Measurements from ENCODE around the gene ANGPTL2. TPM values are rescaled to one million over a fixed set of nuclear protein-coding genes. Genes with fewer than 3 reads are reported as not detected.

ANGPTL2 gene
- total and polyA plus RNA-seq, 4 donors: 13.4 to 51.2 (median 40.7) TPM

DNA sequence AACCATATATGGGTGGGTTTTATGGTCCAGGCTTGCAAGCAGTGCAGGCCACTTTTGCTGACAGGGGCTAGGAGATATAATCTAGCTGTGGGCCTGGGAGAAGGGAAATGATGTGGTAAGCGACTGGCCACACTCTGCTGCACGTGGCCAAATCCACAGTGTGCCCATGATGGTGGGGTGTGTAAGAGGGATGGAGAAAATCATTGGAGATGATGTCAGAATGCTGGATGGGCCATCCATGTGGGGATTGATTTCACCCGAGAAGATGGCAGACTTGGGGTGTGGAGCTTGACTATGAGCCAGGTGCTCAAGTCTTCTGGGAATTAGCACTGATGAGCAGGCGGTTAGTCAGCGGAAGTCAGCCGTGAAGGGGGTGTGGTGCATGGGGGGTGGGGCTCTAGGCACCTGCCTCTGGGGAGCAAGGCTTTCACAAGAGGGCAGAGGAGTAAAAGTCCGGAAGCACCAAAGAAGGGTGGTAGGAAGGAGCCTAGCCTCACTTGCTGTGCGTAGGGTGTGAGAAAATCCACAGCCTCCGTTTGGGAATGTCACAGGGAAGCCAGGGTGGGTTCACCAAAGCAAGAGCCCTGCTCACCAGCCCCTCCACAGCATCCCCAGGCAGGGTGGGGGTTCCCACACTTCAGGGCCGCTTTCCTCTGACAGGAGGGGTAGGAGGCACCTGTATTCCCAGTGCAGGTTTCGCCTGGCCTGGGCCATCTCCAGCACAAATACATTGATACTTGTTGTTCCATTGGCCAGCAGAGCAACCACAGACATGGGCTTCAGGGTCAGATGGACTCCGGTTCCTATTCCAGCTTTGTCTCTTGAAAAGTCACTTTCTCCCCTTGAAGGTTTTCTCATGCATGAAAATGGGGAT lies 44.5 kb upstream of the ANGPTL2 start:
- peak in 1 of 2 donors; percentile 68 for DNase-seq
- intact Hi-C loops (cut with DNase I): no loop called here
- Histone ChIP-seq H3K4me1 (ENCODE audit: control insufficient read depth in 1 of 2, insufficient read depth in 2 of 2, low read length in 2 of 2) (no peaks in the 10 kb centered on the region), H3K36me3 (ENCODE audit: control insufficient read depth in 1 of 2, insufficient read depth in 2 of 2, low read length in 1 of 2) (no peaks in the 10 kb centered on the region), H3K27me3 (ENCODE audit: control insufficient read depth in 1 of 2, insufficient read depth in 2 of 2, low read length in 1 of 2) (no peaks in the 10 kb centered on the region), H3K27ac (ENCODE audit: low read depth in 1 of 2, low read length in 2 of 2) (no peak overlapping the region), H3K9me3 (ENCODE audit: control insufficient read depth, low read length) (no peaks in the 10 kb centered on the region), H3K4me3 (ENCODE audit: low read length in 2 of 2) (no peak overlapping the region)
- 94 to 95% methylated on average over 12 of the region's 12 CpGs for WGBS, 2 donors
- no peak for ATAC-seq (ENCODE audit: low FRiP score)

DNA sequence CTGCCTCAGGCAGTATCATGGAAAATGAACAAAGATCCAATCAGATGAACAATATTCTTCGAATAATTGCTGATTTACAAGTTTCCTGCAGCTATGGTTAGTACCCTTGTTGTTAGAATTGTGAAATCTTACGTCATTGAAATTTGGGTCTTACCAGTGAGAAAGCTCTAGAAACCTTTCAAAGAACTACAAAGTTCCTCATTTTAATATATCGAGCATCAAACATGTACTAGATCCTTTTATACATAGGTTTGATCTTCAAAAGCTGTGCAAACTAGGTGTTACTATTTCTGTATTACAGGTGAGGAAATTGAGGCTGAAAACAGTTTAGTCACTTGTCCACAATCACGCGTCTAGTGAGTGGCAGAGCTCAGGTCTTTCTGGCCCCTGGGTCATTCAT lies 43.7 kb upstream of the ANGPTL2 start:
- Histone ChIP-seq H3K4me1 (ENCODE audit: control insufficient read depth in 1 of 2, insufficient read depth in 2 of 2, low read length in 2 of 2) (no peaks in the 10 kb centered on the region), H3K36me3 (ENCODE audit: control insufficient read depth in 1 of 2, insufficient read depth in 2 of 2, low read length in 1 of 2) (no peaks in the 10 kb centered on the region), H3K9me3 (ENCODE audit: control insufficient read depth, low read length) (no peaks in the 10 kb centered on the region), H3K4me3 (ENCODE audit: low read length in 2 of 2) (no peak overlapping the region), H3K27ac (ENCODE audit: low read depth in 1 of 2, low read length in 2 of 2) (no peak overlapping the region), H3K27me3 (ENCODE audit: control insufficient read depth in 1 of 2, insufficient read depth in 2 of 2, low read length in 1 of 2) (no peaks in the 10 kb centered on the region)
- 91 to 94% methylated on average over 5 of the region's 5 CpGs for WGBS, 2 donors
- DNase-seq (no peak), ATAC-seq (ENCODE audit: low FRiP score) (no peak)
- intact Hi-C loops (cut with DNase I): no loop called here

DNA sequence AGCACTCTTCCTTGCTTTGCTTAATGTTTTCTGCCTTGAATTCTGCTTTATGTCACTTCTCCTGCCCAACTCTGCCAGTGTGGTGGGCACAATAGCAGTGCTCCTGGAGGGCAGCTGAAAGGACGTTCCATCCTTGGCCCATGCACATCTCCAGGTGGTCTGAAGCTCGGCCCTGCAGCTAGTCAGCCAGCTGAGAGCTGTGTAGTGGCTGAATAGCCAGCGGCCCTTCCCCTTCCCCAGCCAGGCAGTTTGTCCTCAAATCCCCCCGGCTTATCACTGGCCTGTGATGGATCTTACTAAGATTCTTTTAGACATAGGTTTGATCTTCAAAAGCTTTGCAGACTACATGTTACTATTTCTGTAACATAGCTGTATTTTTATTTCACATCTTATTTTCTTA lies 42.7 kb upstream of the ANGPTL2 start:
- H3K4me3 ChIP-seq (ENCODE audit: low read length in 2 of 2): no peak overlapping the region
- intact Hi-C loops (cut with DNase I): no loop called here
- no peaks in the 10 kb centered on the region for H3K27me3 ChIP-seq (ENCODE audit: control insufficient read depth in 1 of 2, insufficient read depth in 2 of 2, low read length in 1 of 2)
- no peaks in the 10 kb centered on the region for H3K4me1 ChIP-seq (ENCODE audit: control insufficient read depth in 1 of 2, insufficient read depth in 2 of 2, low read length in 2 of 2)
- DNase-seq (no peak), ATAC-seq (ENCODE audit: low FRiP score) (no peak)
- no peaks in the 10 kb centered on the region for H3K9me3 ChIP-seq (ENCODE audit: control insufficient read depth, low read length)
- 77 to 80% methylated on average over 4 of the region's 4 CpGs for WGBS, 2 donors
- no peak overlapping the region for H3K27ac ChIP-seq (ENCODE audit: low read depth in 1 of 2, low read length in 2 of 2)
- no peaks in the 10 kb centered on the region for H3K36me3 ChIP-seq (ENCODE audit: control insufficient read depth in 1 of 2, insufficient read depth in 2 of 2, low read length in 1 of 2)

DNA sequence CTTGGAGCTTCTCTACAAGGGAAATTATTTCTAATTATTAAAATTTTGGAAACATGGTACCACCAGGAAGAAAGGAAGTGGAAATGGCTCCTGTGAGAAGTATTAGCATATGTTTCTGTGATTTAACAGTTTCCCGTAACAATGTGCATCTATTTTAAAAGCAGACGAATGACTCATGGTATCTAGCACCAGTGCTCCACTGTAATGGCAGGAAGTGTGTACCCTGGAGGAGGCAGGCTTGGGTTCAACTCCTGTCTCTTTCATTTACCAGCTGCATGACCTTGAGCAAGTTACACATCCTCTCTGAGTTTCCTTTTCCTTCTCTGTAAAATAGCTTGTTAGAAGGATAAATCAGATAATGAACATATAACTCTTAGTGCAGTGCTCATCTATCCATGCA lies 41.0 kb upstream of the ANGPTL2 start:
- intact Hi-C loops (cut with DNase I): no loop called here
- Histone ChIP-seq H3K27ac (ENCODE audit: low read depth in 1 of 2, low read length in 2 of 2) (no peak overlapping the region), H3K4me1 (ENCODE audit: control insufficient read depth in 1 of 2, insufficient read depth in 2 of 2, low read length in 2 of 2) (no peaks in the 10 kb centered on the region), H3K36me3 (ENCODE audit: control insufficient read depth in 1 of 2, insufficient read depth in 2 of 2, low read length in 1 of 2) (no peaks in the 10 kb centered on the region), H3K9me3 (ENCODE audit: control insufficient read depth, low read length) (no peaks in the 10 kb centered on the region), H3K27me3 (ENCODE audit: control insufficient read depth in 1 of 2, insufficient read depth in 2 of 2, low read length in 1 of 2) (no peaks in the 10 kb centered on the region), H3K4me3 (ENCODE audit: low read length in 2 of 2) (no peak overlapping the region)
- ATAC-seq (ENCODE audit: low FRiP score): no peak
- WGBS, 2 donors: 17% methylated on average over 2 of the region's 2 CpGs
- DNase-seq: no peak

DNA sequence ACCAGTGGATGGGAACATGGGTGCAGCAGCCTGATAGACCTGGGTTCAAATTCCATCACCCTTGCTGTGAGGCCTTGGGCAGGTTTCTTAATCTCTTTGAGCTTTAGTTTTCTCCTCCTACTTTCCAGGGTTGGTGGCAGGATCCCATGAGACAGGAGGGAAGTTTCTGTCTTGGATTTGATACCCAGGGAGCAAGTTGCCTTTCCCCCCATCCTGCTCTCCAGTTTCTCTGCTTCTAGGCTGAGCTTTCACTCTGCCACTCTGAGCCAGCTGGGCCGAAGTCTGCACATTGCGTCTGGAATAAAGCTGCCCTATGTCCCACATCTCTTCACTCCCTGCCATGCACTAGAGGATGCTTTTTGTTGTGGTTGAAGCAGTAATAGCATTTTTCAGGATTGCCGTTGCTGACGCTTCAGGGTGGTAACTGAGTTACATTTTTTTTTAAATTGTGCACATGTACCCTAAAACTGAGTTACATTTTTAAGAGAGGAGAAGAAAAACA lies 40.5 kb upstream of the ANGPTL2 start:
- no peaks in the 10 kb centered on the region for H3K9me3 ChIP-seq (ENCODE audit: control insufficient read depth, low read length)
- no peaks in the 10 kb centered on the region for H3K36me3 ChIP-seq (ENCODE audit: control insufficient read depth in 1 of 2, insufficient read depth in 2 of 2, low read length in 1 of 2)
- ATAC-seq (ENCODE audit: low FRiP score) (no peak), DNase-seq (no peak)
- 78 to 80% methylated on average over 4 of the region's 4 CpGs for WGBS, 2 donors
- no peaks in the 10 kb centered on the region for H3K27me3 ChIP-seq (ENCODE audit: control insufficient read depth in 1 of 2, insufficient read depth in 2 of 2, low read length in 1 of 2)
- no peak overlapping the region for H3K27ac ChIP-seq (ENCODE audit: low read depth in 1 of 2, low read length in 2 of 2)
- H3K4me3 ChIP-seq (ENCODE audit: low read length in 2 of 2): no peak overlapping the region
- intact Hi-C loops (cut with DNase I): no loop called here
- H3K4me1 ChIP-seq (ENCODE audit: control insufficient read depth in 1 of 2, insufficient read depth in 2 of 2, low read length in 2 of 2): no peaks in the 10 kb centered on the region

DNA sequence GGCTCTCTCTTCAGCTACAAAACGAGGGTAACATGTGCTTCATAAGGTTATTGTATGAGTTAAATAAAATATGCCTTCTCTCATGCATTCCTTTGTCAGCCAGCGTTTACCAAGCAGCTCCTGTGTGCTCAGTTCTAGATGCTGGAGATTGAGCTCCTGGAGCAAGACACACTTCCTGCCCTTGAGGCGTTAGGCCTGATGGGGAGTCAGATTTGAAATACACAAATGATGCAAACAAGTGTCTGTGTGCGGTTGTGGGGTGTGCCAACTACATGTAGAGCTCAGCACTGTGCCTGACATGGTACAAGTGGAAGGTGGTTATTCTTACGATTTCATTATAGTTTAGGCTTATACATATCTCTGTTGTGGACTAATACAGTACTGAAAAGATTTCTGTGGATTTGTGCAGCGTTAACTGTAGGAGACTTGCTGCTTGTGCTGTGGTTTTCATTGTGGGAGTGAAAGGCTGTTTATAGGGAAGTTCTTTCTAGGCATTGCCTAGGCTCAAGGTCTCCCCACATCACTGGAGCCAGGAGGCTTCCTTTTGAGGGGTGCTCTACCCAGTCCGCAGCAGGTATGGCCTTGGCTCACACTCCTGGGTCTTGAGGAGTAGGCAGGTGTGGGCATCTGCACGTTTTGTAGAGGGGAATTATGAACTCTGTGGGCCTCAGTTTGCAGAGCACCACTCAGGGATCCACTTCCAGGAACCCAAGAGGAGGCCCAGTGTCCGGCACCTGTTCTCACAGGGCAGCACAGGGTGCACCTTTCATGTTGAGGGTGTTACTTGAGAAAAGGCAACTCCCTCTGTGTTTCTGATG lies 39.8 kb upstream of the ANGPTL2 start:
- ATAC-seq (ENCODE audit: low FRiP score): no peak
- Histone ChIP-seq H3K4me1 (ENCODE audit: control insufficient read depth in 1 of 2, insufficient read depth in 2 of 2, low read length in 2 of 2) (no peaks in the 10 kb centered on the region), H3K36me3 (ENCODE audit: control insufficient read depth in 1 of 2, insufficient read depth in 2 of 2, low read length in 1 of 2) (no peaks in the 10 kb centered on the region), H3K9me3 (ENCODE audit: control insufficient read depth, low read length) (no peaks in the 10 kb centered on the region), H3K27ac (ENCODE audit: low read depth in 1 of 2, low read length in 2 of 2) (no peak overlapping the region), H3K4me3 (ENCODE audit: low read length in 2 of 2) (no peak overlapping the region), H3K27me3 (ENCODE audit: control insufficient read depth in 1 of 2, insufficient read depth in 2 of 2, low read length in 1 of 2) (no peaks in the 10 kb centered on the region)
- WGBS, 2 donors: 75 to 81% methylated on average over 9 of the region's 9 CpGs
- DNase-seq: peak in 1 of 2 donors; percentile 36
- intact Hi-C loops (cut with DNase I): no loop called here

DNA sequence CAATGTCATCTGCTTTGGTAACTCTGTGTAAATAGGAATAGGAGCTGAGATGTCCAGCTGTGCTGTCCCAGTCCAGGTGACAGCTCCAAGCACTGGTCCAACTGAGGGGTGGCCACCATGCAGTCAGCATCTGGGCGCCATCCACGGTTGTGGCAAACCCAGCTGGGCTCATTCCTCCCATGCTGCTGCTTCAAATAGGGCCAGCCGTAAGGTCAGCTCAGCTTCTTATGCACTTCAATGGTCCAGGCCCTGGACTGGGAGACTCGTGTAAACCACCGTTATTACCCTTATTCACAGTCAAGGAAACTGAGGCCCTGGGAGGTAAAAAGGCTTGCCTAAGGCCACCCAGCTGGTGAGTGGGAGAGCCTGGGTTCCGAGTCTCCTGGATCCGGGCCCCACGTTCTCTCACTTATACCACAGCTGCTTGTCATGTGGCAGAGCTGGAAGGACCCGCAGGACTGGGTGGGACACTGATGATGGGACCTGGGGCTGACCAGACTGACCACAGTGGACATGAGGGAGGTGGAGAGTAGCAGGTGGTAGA lies 38.7 kb upstream of the ANGPTL2 start:
- H3K36me3 ChIP-seq (ENCODE audit: control insufficient read depth in 1 of 2, insufficient read depth in 2 of 2, low read length in 1 of 2): no peaks in the 10 kb centered on the region
- no peak overlapping the region for H3K4me3 ChIP-seq (ENCODE audit: low read length in 2 of 2)
- H3K27me3 ChIP-seq (ENCODE audit: control insufficient read depth in 1 of 2, insufficient read depth in 2 of 2, low read length in 1 of 2): no peaks in the 10 kb centered on the region
- no peak overlapping the region for H3K27ac ChIP-seq (ENCODE audit: low read depth in 1 of 2, low read length in 2 of 2)
- 98 to 100% methylated on average over 9 of the region's 9 CpGs for WGBS, 2 donors
- ATAC-seq (ENCODE audit: low FRiP score) (peak; percentile 41), DNase-seq (no peak)
- H3K4me1 ChIP-seq (ENCODE audit: control insufficient read depth in 1 of 2, insufficient read depth in 2 of 2, low read length in 2 of 2): no peaks in the 10 kb centered on the region
- intact Hi-C loops (cut with DNase I): no loop called here
- H3K9me3 ChIP-seq (ENCODE audit: control insufficient read depth, low read length): no peaks in the 10 kb centered on the region

DNA sequence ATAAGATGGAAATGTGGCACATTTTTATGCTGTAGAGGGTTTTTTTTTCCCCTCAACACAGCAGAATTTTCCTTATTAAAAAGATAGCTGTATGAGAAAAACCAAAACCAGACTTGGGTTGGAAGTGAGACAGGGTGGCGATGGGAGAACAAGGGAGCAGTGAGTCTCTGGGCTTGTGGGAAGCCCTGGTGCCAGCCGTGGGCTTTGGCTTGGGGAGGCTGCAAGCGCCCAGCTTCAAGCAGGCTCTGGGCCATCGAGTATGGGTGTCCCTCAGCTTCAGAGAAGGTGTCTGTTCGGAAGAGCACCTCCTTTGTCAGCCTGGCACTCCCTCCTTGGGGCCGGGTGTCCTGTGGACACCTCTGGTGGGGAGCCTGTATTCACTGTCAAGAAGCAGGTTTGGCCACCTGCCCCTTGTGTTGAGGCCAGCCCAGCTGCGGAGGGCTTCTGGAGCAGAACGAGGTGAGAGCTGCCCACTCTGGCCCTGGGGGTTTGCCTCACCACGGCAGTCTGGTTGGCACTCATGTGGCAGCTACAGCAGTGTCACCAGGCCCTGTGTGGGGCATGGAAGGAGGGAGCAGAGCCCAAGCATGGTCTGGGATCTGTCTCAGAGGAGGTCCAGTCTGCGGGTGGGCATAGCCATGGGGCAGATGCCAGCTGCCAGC lies 37.6 kb upstream of the ANGPTL2 start:
- ATAC-seq (ENCODE audit: low FRiP score): no peak
- WGBS, 2 donors: 66 to 76% methylated on average over 10 of the region's 10 CpGs
- DNase-seq: no peak

More for the DNA sequence above, 37.6 kb upstream of the ANGPTL2 start:
- Histone ChIP-seq H3K9me3 (ENCODE audit: control insufficient read depth, low read length) (no peaks in the 10 kb centered on the region), H3K27ac (ENCODE audit: low read depth in 1 of 2, low read length in 2 of 2) (no peak overlapping the region), H3K36me3 (ENCODE audit: control insufficient read depth in 1 of 2, insufficient read depth in 2 of 2, low read length in 1 of 2) (no peaks in the 10 kb centered on the region), H3K4me1 (ENCODE audit: control insufficient read depth in 1 of 2, insufficient read depth in 2 of 2, low read length in 2 of 2) (no peaks in the 10 kb centered on the region), H3K27me3 (ENCODE audit: control insufficient read depth in 1 of 2, insufficient read depth in 2 of 2, low read length in 1 of 2) (no peaks in the 10 kb centered on the region), H3K4me3 (ENCODE audit: low read length in 2 of 2) (no peak overlapping the region)
- intact Hi-C loops (cut with DNase I): no loop called here
